Suprapubic skin (tissue), 4 donors: ENCODE measurements around the gene OGDHL. TPM values are rescaled to one million over a fixed set of nuclear protein-coding genes. Genes with fewer than 3 reads are reported as not detected.

ENCODE experiments used
- total RNA-seq, 4 donors: library from RNA; depleted of rRNA; stranded (reverse); fragments of >200 nt; gene quantifications; one replicate each; pipeline ENCODE4 v1.1.0, GENCODE V29; 2016

OGDHL gene
- total RNA-seq, 4 donors from 2014 or later = 0.18 TPM; not detected in 3

Other genes starting within 250 kb of the OGDHL start
- 10 to 100 TPM; 20.5 to 37.1 (median 24.4) TPM for gene ERCC6, start 223.2 kb downstream of the OGDHL start, total RNA-seq
- gene SLC18A3, start 152.0 kb downstream of the OGDHL start, total RNA-seq = not detected
- not detected for gene CHAT, start 148.3 kb downstream of the OGDHL start, total RNA-seq
- not detected for gene C10orf53, start 82.7 kb downstream of the OGDHL start, total RNA-seq
- 10 to 100 TPM; 17.5 to 38.1 (median 21.0) TPM for gene PARG, start 179.7 kb upstream of the OGDHL start, total RNA-seq
- gene TIMM23B, start 179.7 kb upstream of the OGDHL start, total RNA-seq = 10 to 100 TPM; 15.8 to 32.3 (median 19.3) TPM
- 10 to 100 TPM in 3 of 4 donors, 1 to 10 TPM in 1; 8.1 to 43.4 (median 13.8) TPM for gene AGAP6, start 226.1 kb upstream of the OGDHL start, total RNA-seq